Fibroblast of skin of right quadriceps (primary cell): ENCODE measurements around the gene HELB.
"Not testable (repeated sequence)": the region's sequence is repeated elsewhere in the genome, so short reads cannot be mapped to it uniquely, and the experiment has no call there.

Experiments used
- DNase-seq: peaks from one replicate; pipeline ENCODE4 v3.0.0-alpha.2; 2013

HELB gene

DNA sequence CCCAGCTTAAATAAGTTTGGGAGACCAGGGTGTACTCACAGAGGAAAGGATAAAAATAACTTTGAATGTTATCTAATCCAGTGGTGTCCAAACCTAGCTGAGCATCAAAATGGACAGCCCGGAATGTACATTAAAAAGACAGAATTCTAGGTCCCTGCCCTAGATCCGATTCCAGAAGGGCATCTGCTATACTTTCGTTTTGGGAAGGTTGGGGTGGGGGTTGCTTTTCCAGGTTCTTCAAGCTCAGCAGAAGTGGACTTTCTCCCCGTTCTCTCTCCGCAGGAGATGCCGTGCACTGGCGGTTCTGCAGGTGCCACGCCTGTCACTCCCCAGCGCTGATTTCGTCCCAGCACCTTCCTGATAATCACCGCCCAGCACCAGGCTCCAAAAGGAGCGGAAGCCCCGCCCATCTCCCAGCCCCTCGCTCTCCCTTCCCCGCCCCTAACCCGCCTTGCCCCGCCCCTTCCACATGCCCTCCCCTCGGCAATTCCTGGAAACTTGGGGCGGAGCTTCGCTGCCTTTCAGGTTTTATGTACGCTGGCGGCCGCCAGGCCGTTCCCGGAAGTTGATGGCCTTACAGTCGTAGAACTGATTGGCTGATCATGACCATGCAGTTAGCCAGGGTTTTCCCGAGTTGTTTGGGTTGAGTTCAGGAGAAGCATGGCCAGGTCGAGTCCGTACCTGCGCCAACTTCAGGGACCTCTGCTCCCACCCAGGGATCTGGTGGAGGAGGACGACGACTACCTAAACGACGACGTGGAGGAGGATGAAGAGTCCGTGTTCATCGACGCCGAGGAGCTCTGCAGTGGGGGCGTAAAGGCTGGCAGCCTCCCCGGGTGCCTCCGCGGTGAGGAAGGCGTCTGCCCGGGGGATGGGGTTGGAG lies at the start of gene HELB:
HELB (plus strand) TSS at position 550 of the 883 bp plus-strand sequence; CDS start at position 661, 111 bp downstream.
- peak; percentile 95 for DNase-seq

DNA sequence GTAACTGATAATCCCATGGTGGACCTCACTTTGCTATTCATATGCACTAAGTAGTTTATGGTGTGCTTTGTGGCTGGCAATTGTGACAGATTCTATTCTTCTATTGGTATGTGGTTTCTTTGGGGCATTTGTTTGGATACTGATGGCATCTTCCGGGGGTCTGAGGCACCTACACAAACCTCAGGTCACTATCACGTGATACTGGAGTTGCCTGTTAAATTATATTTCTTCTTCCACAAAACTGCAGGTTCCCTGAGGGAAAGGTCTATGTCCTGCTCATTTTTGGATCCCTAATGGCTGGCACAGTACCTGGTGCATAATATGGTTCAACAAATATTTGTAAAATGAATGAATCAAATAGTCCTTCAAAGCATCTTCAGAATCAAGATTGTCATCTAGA lies 49.5 kb upstream of the HELB start:
- no peak for DNase-seq

DNA sequence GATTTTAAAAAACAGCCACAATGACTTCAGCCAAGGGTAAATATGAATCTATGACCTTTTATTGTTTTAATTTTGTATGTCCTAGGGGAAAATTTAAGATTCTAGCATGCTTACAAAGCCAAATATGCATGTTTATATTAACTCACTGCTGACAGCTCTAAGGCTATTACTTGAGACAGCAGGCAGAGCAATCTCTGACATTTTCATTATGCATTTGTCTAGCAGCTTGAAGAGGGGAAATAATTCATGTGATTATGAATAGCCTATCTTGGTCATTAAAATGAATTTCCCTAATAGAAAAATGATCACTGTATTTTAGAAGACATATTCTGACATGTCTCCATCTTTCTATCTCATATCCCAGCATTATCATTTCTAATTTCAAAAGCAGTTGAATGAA lies 46.6 kb upstream of the HELB start:
- no peak for DNase-seq

DNA sequence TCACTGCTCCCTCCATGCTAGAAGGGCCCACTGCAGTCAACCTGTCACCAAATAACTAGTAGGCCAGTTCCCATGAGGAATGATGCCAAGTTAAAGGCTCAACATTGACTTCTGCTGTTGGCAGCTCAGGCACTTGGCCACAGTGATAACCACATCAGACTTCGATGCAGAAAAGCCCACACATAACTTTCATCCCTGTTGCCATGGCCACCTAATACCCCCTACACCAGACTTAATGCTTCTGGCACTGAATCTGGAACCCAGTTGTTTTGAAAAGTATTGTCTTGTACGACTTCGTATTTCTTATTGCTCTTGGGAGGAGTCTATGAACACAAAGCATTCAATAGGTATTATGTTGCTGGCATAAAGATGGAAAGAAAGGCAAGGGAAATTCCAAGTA lies 44.3 kb upstream of the HELB start:
- no peak for DNase-seq

DNA sequence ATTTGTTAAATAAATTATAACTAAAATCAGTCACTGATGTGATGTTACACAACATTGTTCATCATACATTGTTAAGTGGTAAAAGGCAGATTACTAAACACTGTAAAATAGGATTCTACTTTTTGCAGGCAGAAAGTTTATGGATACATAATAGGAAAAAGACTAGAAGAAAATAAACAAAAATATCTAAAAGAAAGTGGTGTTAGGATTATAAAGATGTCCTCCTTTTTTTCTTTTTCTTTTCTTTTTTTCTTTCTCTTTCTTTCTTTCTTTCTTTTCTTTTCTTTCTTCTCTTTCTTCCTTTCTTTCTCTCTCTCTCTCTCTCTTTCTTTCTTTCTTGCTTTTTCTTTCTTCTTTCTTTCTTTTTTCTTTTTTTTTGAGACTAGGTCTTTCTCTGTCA lies 39.6 kb upstream of the HELB start:
- DNase-seq: no peak

DNA sequence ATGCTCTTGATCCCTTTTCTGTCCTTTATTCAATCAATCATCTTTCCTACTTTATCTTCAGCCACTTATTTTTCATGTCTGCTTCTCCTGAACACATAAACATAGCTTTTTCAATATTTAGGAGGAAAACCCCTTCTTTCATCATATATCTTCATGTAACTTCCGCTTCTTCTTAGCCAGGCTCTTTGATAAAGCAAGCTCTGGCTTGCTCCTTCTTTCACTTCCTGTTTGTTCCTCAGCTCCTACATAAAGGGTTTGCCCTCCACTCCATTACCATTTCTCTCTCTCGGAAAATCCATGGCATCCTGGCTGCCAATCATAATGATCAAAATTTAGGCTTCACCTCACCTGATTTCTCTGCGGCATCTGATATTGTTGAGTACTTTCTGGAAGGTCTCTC lies 33.7 kb upstream of the HELB start:
- no peak for DNase-seq

DNA sequence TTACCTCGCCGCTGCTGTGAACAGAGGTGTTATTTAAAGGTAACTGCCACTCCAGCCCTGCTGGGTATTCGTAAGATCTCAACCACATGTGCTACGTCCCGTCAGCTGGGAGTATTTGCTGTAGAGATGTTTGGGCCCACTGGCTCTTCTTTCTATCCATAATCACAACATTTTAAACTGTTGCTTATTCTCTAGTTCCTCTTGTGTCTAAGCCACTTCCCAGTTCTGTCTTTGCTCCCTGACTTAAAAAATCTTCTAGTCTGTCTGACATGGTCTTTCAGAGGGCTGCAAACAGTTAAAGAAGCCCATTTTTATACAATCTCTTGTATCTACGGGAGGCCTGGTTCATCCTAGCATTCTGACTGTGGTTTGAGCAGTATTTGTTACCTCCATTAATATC lies 33.2 kb upstream of the HELB start:
- no peak for DNase-seq

DNA sequence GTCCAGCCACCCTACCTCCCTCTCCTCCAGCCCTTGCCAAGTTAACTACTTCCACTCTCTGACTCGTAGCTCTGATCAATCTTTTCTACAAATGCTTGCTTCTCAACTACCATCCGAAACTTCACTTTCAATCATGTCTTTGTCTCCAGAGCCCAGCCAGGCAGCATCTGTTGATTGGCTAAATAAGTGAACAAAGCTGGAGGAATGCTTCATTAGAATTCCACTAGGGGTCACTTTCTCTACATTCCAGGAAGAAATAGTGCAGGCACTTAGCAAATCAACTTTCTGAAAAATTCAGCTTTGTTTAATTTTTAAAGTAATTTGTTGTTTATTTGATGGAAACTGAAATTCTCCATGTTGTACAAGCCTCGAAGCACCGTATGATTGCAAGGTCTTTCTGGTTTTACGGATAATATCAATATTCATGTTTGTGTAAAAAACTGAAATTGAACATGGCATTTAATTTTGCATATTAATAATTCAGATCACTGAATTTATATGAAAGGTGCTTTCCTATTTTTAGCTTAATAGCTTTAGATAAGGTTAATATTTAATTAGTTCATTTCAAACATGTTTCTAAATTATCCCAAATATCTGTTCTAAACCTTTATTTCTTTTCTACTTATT lies 32.4 kb upstream of the HELB start:
- peak; percentile 64 for DNase-seq

DNA sequence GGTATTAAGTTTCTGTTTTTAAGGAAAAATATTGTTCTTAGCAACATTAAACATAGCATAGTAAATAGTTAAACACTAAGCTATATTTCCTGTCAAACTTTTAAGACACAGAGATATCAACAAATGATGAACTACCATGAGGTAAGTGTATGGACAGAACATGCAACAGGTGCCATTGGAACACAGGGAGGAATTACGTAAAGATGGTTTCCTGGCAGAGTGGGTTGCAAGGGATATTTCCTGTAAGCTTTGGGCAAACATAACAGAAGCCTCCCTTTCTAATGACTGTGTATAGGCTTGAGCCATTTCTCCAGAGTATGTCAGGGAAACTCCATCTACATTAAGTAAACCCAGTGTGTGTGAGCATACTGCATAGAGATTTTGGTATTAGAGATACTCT lies 31.7 kb upstream of the HELB start:
- no peak for DNase-seq

DNA sequence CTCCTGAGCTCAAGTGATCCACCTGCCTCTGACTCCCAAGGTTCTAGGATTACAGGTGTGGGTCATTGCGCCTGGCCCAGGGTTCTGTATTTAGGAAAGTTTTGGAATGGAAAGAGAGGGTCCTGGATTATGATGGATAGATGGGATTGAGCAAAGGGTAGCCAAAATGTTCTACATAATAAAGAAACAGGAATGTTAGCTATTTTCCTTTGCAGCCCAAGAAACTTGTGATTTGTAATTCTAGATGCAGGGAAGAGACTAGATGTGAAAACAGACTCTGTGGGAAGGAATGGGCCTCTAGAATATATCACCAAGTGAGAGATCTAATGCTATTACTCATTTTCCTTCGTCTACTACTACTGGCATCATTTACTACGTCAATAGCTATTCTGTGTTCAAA lies 29.6 kb upstream of the HELB start:
- DNase-seq: no peak

DNA sequence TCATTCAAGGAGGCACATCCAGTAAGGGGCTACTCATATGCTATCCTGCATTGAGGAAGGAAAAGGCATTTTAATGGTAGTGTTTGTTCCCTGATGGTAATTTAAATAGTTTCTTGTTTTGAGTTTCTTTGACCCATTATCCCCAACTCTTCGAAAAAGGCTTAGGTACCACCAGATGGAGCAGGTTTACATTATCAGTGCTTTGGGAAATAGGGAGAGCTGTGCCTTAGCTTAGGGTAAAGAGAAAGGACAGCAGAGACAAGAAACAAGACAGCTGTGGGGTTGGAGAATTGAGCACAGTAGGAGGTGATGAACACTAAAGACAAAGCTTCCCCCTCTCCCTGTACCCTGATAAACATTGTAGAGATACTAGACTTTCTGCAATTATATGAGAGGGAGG lies 29.1 kb upstream of the HELB start:
- DNase-seq: no peak

DNA sequence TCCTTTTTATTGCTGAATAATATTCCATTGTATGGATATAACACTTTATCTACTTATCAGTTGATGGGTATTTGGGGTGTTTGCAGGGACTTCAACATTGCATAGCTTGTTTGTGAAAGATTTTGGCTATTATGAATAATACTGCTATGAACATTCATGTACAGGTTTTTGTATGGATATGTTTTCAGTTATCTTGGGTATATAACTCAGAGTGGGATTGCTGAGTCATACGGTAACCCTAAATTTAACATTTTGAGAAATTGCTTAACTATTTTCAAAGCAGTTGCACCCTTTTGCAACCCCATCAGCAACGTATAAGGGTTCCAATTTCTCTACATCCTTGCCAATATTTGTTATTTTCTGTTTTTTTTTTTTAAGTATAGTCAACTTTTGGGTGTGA lies 27.3 kb upstream of the HELB start:
- DNase-seq: no peak

DNA sequence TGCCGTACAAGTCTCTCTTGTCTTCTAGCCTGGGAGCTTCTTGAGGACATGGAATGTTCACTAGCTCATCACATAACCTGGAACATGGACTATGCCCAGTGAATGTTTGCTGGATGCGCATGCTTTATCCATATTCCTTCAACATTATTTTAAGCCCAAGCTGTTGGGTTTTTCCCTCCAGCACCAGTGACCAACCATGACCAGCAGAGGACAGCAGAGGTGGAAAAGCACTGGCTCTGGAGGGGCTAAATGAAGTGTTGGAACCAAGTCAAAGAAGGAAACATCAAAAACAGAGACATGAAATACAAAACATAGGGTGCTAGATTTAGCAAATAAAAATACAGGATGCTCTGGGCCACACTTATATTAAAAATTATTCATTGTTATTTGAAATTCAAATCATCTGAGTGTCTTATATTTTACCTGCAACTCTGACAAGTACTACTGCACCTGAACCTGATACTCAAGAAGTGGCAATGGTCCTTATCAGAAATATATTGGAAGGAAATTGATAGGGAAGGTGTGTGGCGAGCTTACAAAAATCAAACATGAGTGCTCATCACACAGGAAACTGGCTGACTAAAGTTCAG lies 23.1 kb upstream of the HELB start:
- peak; percentile 11 for DNase-seq

DNA sequence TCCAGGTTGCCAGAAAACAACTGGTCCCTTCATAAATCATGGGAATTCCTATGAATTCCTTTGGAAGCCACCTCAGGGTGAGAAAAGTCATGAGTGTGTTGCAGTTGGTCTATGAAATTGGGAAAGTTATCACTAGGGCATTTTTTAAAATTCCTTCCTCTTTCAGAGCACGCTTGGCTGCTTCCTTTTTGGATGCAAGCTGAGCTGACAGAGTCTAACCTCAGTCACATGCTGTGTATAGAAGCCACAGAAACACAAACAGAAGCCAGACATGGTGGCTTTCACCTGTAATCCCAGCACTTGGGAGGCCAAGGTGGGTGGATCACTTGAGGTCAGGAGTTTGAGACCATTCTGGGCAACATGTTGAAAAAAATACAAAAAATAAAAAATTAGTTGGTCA lies 21.7 kb upstream of the HELB start:
- DNase-seq: no peak

DNA sequence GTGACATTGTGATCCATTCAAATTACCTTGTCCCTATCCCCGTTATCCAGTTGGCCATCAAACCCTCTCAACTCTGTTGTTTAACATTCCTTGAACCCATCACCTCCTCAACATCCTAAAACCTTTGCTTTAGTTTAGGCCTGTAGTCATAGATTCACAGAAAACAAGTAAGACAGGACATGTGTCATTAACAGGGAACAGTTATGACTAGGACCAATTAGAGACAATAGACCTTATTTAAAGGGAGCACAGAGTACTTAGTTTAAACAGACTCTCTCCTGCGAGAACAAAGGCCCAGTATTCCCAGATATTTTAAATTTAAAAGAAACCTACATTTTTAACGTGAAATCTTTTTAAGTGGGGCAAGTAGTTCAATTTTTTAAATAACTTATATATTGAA lies 20.0 kb upstream of the HELB start:
- no peak for DNase-seq

DNA sequence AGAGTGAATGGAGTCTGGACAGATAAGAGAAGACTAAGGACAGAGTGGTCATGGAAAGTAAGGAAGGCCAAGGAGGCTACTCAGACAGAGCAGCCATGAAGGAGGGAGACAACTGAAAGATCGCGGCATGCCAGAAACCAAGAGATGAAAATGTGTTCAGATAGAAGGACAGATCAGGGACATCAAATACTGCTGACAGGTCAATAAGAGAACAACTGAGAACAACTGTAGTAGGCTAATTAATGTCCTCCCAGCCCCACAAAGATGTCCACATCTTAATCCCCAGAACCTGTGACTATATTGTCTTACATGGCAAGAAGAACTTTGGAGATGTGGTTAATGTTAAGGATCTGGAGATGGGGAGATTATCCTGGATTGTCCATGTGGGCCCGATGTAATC lies 15.0 kb upstream of the HELB start:
- no peak for DNase-seq

DNA sequence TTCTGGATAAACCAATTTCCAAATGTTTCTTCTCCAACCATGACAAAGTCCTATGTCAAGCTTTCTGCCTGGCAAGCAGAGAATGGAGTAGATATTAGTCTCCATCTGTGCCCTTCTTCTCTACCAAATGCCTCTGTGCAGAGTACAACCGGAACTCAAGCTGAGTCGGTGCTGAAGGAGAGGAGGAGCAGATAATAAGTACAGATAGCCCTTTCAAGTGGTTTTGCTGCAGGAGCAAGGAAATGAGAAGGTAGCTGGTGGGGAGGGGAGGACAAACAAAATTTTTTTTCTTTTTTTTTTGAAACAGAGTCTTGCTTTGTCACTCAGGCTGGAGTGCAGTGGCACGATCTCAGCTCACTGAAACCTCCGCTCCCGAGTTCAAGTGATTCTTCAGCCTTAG lies 14.2 kb upstream of the HELB start:
- DNase-seq: no peak

DNA sequence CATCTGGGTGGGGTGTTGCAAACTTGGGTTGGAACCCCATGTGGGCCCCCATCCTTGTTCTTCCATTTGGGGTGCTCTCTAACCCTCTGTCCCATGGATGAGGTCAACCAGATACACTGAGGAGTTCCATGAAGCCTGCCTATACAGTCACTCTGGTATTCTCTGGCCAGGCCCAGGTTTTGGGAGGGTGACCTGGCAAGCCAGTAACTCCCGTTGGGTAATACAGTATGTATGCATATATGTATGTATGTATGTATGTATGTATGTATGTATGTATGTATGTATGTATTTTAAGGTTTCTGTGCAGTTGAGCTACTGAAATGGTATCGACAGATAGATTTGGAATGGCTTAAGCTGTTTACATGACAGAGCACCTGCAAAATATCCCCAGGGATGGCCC lies 12.8 kb upstream of the HELB start:
- DNase-seq: no peak

DNA sequence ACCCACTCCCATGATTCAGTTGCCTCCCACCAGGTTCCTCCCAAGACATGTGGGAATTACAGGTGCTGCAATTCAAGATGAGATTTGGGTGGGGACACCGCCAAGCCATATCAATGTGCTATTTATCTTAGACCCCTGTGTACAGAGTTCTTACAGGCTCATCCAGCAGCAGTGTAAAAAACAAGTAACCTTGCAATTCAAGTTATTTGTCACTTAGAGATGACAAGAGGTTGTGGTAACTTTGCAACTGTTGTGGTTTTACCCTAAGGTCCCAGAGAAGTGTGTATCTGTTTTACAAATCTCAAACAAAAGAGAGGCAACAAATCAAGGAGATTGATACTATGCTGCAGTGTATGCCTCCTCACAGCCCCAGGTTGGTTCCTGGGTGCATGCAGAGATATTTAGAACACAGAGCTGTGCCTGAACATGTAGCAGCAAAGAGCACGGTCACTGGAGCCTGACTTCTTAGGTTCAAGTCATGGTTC lies 11.5 kb upstream of the HELB start:
- no peak for DNase-seq

DNA sequence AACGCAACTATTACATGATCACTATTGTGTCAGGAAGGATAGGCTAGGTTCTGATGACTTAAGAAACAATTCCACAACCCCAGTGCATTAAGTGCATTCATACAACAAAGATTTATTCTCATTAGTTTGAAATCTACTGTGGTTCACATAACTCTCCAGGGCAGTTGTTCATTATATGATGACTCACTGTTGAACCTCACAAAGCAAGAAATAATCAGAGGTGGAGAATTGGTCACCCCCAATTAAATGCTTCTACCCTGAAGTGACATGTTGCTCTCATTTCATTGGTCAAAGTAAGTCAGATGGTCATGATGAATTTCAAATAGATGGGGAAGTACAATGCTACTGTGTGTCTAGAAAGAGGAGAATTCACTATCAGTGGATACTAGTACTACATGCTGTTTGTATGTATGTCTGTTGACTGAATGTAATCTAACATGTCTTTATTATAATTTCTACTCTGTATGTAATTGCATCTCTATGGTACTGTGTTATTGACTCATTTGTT lies 6.1 kb upstream of the HELB start:
- peak; percentile 10 for DNase-seq

DNA sequence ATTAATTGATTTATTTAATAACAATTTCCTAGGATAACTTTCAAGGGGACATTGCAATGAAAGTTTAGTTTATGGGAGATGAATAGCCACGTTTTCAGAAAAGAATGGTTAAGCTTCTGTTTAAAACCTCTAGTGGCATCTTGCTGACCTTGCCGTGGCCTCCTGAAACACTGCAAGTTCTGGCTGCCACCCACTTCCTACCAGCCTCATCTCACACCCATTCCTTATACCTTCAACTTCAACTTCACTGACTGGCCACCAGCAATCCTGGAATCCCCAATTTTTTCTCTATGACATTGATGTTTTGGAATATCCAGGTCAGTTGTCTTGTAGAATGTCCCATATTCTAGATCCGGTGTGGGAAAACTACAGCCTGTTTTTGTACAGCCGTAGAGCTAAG lies 5.2 kb upstream of the HELB start:
- no peak for DNase-seq

DNA sequence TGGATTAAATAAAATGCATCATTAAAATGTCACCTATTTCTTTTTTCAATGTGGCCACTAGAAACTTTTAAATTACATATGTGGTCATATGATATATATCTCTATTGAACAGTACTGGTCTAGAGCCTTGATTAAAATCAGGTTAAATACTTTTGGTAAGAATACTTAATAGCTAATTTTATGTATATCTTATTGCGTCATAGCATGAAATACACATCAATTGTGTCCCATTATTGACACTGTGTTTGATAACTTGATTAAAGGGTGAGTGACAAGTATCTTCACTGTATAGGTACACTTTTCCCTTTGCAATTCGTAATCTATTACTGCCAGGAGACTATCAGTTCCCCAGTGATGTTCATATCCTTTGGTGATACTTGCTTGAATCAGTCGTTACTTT lies 4.4 kb upstream of the HELB start:
- no peak for DNase-seq

DNA sequence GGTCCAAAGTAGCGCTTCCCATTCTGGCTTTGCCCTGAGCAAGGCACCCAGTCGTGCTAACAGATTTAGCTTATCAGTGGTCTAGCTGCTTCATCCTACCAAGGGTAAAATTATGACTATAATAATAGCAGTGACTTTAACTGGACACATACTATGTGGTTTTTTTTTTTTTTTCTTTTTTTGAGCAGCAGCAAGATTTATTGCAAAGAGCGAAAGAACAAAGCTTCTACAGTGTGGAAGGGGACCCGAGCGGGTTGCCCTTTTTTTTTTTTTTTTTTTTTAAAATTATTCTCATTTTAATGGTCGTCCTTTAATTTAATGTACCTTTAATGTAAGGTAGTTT lies 505 bp downstream of the HELB start:
- DNase-seq: no peak

DNA sequence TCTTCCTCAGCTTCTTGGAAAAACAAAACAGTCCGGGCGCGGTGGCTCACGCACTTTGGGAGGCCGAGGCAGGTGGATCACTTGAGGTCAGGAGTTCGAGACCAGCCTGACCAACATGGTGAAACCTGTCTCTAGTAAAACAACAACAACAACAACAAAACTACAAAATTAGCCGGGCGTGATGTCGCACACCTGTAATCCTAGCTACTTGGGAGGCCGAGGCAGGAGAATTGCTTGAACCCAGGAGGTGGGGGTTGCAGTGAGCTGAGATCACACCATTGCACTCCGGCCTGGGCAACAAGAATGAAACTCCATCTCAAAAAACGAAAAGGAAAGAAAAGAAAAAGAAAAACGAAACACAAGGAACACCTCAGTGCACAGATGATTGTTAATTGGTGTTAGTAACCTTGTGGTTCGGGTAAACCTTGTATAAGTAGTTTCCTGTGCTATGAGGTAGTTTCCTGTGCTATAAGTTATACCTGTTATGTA lies 1.1 kb downstream of the HELB start:
- DNase-seq: not testable (repeated sequence)
